ENCODE measurements around the gene MALRD1. TPM values are rescaled to one million over a fixed set of nuclear protein-coding genes. Genes with fewer than 3 reads are reported as not detected.

The MALRD1 gene
- total and polyA plus RNA-seq, 2 of the 8 experiments (the other 6 are each of a cell fraction or from before 2014, with no cell fraction given), result 0.32 to 0.35 TPM

- TF ChIP-seq USF2 (IDR thresholded peaks at IDR 0.05; ENCODE audit: low read length) (no peak), PHF8 (conservative IDR thresholded peaks at IDR 0.05; ENCODE audit: low read depth, low read length) (no peak), RXRA (IDR thresholded peaks at IDR 0.05; ENCODE audit: insufficient read depth, low read depth, low read length) (no peak), CTBP2 (IDR thresholded peaks at IDR 0.05; ENCODE audit: borderline replicate concordance, insufficient read depth, insufficient read length, low read length) (no peak), RAD21 (IDR thresholded peaks at IDR 0.05 in 1 of 2, conservative IDR thresholded peaks at IDR 0.05 in 1 of 2; ENCODE audit: low read depth in 2 of 2, low read length in 2 of 2) (no peak), SUZ12 (IDR thresholded peaks at IDR 0.05; ENCODE audit: low read length) (no peak), SIN3A (conservative IDR thresholded peaks at IDR 0.05 in 1 of 2, IDR thresholded peaks at IDR 0.05 in 1 of 2; ENCODE audit: low read depth in 1 of 2, low read length in 2 of 2) (no peak), BRCA1 (IDR thresholded peaks at IDR 0.05; ENCODE audit: low read depth, low read length) (no peak)
Observed at GRCh38 chr10:19579761-19580545, 531.4 kb downstream of the MALRD1 start (continued).
